Posterior cingulate gyrus (tissue), 11 donors: ENCODE results near the gene GNA14.
A peak's percentile ranks its signal among the peaks of the same experiment; 100 is the strongest.
"Not testable (repeated sequence)": the region's sequence is repeated elsewhere in the genome, so short reads cannot be mapped to it uniquely, and the experiment has no call there.

ENCODE experiments used
- DNase-seq, 10 donors: peaks; one replicate each; pipeline versions ENCODE4 v3.0.0 to v3.0.0-alpha.2; 2020 to 2021; ENCODE audit warnings: mixed read lengths in 3 of 10
- intact Hi-C: fragments of 100-400 bp; cut with DNase I; formaldehyde crosslinking; loops from one replicate; pipeline ENCODE4 v1.15.1; 2023

Gene GNA14

GRCh38 chr9:77498891-77499290 lies 149.2 kb downstream of the GNA14 start:
- intact Hi-C loops: no loop called here
- no peak for DNase-seq

- no peak for DNase-seq
- intact Hi-C loops: no loop called here
Observed at GRCh38 chr9:77497322-77498198, 150.6 kb downstream of the GNA14 start.

GRCh38 chr9:77495834-77496671 lies 152.1 kb downstream of the GNA14 start:
- no peak for DNase-seq
- intact Hi-C loops: no loop called here

- peak in 1 of 10 donors; percentile 74 for DNase-seq
- intact Hi-C loops: not testable (repeated sequence)
Observed at GRCh38 chr9:77490279-77490678, 157.8 kb downstream of the GNA14 start.

GRCh38 chr9:77489405-77490163 lies 158.5 kb downstream of the GNA14 start:
- intact Hi-C loops: not testable (repeated sequence)

GRCh38 chr9:77488439-77489126 lies 159.5 kb downstream of the GNA14 start:
- intact Hi-C loops: no loop called here
- no peak for DNase-seq

More at GRCh38 chr9:77489405-77490163, 158.5 kb downstream of the GNA14 start:
- not testable (repeated sequence) for DNase-seq

GRCh38 chr9:77486968-77487367 lies 161.2 kb downstream of the GNA14 start:
- DNase-seq: no peak
- intact Hi-C loops: no loop called here

GRCh38 chr9:77486463-77486862 lies 161.7 kb downstream of the GNA14 start:
- no peak for DNase-seq
- intact Hi-C loops: no loop called here

GRCh38 chr9:77475641-77476473 lies 172.3 kb downstream of the GNA14 start:
- no peak for DNase-seq
- intact Hi-C loops: no loop called here

- intact Hi-C loops: no loop called here
- no peak for DNase-seq
Observed at GRCh38 chr9:77474936-77475335, 173.2 kb downstream of the GNA14 start.

GRCh38 chr9:77472646-77473045 lies 175.5 kb downstream of the GNA14 start:
- intact Hi-C loops: no loop called here
- DNase-seq: no peak

GRCh38 chr9:77471572-77471971 lies 176.6 kb downstream of the GNA14 start:
- intact Hi-C loops: no loop called here
- no peak for DNase-seq

- intact Hi-C loops: no loop called here
- no peak for DNase-seq
Observed at GRCh38 chr9:77469515-77470231, 178.4 kb downstream of the GNA14 start.

- intact Hi-C loops: no loop called here
- no peak for DNase-seq
Observed at GRCh38 chr9:77464661-77465060, 183.5 kb downstream of the GNA14 start.

GRCh38 chr9:77463151-77463550 lies 185.0 kb downstream of the GNA14 start:
- intact Hi-C loops: no loop called here

GRCh38 chr9:77462066-77462465 lies 186.1 kb downstream of the GNA14 start:
- intact Hi-C loops: no loop called here
- DNase-seq: no peak

More at GRCh38 chr9:77463151-77463550, 185.0 kb downstream of the GNA14 start:
- DNase-seq: no peak

- no peak for DNase-seq
- intact Hi-C loops: no loop called here
Observed at GRCh38 chr9:77460938-77461337, 187.2 kb downstream of the GNA14 start.

- DNase-seq: peak in 8 of 10 donors; percentile 13 to 92 (median 62)
- intact Hi-C loops: loop anchor here (2.0 kb wide), 1 partner anchor 293 kb away; no protein-coding TSS in a partner anchor
Observed at GRCh38 chr9:77457916-77458592, 190.1 kb downstream of the GNA14 start.
